K562 (cell line): ENCODE results near the gene ZNF80. TPM values are rescaled to one million over a fixed set of nuclear protein-coding genes. Genes with fewer than 3 reads are reported as not detected.

Source experiments
- ATAC-seq: fragments of 200-7000 bp; cut with Tn5 transposase; 3 replicates; pipeline ENCODE4 v1.9.1; 2020; ENCODE audit warnings: moderate library complexity
- BruUV-seq: library from RNA; stranded (reverse); fragments of 400-500 nt; replicated peaks from 2 replicates; lab custom pipeline; 2021; lab: Mats Ljungman, UMichigan
- CTCF ChIA-PET: fragments of 300-600 bp; formaldehyde crosslinking; extraction: SDS; loops from one replicate; lab custom pipeline; 2021; ENCODE audit warnings: low intra/inter-chr PET ratio; lab: Yijun Ruan, JAX
- POLR2A ChIA-PET: fragments of 300-600, 350-650 bp; sonication (Branson Sonifier 250); formaldehyde crosslinking; extraction: SDS; loops from one replicate; lab custom pipeline; 2021; ENCODE audit warnings: antibody characterized with exemption, inconsistent platforms; lab: Yijun Ruan, JAX
- DNase-seq, 4 experiments: peaks; one replicate each; pipeline versions ENCODE4 v3.0.0 to v3.0.0-alpha.2; 2011 to 2018; ENCODE audit warnings: low spot score in 3 of 4, mixed read lengths in 3 of 4; ENCODE audit errors: extremely low read depth in 1 of 4
- FAIRE-seq: peaks from 2 replicates; lab custom pipeline; 2011; peaks lifted over from hg19 to GRCh38; lab: Jason Lieb, UNC
- H2AFZ ChIP-seq: 2 replicates; pipeline ENCODE4 v1.6.0; 2011; ENCODE audit warnings: low read depth, low read length, control low read depth, inconsistent platforms
- H3K27ac ChIP-seq: fragments of 200-600 bp; 3 replicates; pipeline ENCODE4 v1.8.0; 2011; ENCODE audit warnings: low read depth, mild to moderate bottlenecking, control low read depth, inconsistent platforms, low read length, moderate library complexity, mixed read lengths; ENCODE audit errors: extremely low read depth
- H3K27me3 ChIP-seq, 2 experiments: fragments of 300-600 bp in 1 of 2; 2 replicates in 1 of 2; 3 replicates in 1 of 2; pipeline versions ENCODE4 v1.6.0 to v1.8.0; 2011; ENCODE audit warnings: inconsistent platforms in 2 of 2, low read length in 2 of 2, mild to moderate bottlenecking in 1 of 2, mixed read lengths in 1 of 2, moderate library complexity in 1 of 2; ENCODE audit not compliant: control insufficient read depth in 2 of 2, insufficient read depth in 2 of 2
- H3K36me3 ChIP-seq: fragments of 300-600 bp; 3 replicates; pipeline ENCODE4 v1.8.0; 2011; ENCODE audit warnings: mild to moderate bottlenecking, low read length, inconsistent platforms; ENCODE audit not compliant: control insufficient read depth, insufficient read depth
- H3K4me1 ChIP-seq, 2 experiments: fragments of 200-600 bp in 1 of 2; replicated peaks in 1 of 2; 2 replicates in 1 of 2; 3 replicates in 1 of 2; pipeline versions ENCODE4 v1.5.1 to v1.8.0; 2011; ENCODE audit warnings: inconsistent platforms in 2 of 2, low read length in 2 of 2, mild to moderate bottlenecking in 1 of 2, mixed read lengths in 1 of 2, moderate library complexity in 1 of 2; ENCODE audit not compliant: control insufficient read depth in 2 of 2, insufficient read depth in 2 of 2
- H3K4me2 ChIP-seq: 2 replicates; pipeline ENCODE4 v1.6.1; 2011; ENCODE audit warnings: low read length, control low read depth, inconsistent platforms, mixed read lengths; ENCODE audit not compliant: insufficient read depth
- H3K4me3 ChIP-seq: fragments of 200-600 bp; sonication (generic), shearing (Covaris generic); 2 replicates; pipeline ENCODE4 v1.5.1; 2016; ENCODE audit warnings: control low read depth, inconsistent platforms
- H3K79me2 ChIP-seq: fragments of 200-600 bp; 3 replicates; pipeline ENCODE4 v1.8.0; 2011; ENCODE audit warnings: low read length, inconsistent platforms; ENCODE audit not compliant: control insufficient read depth, insufficient read depth
- H3K9ac ChIP-seq, 2 experiments: 2 replicates each; pipeline versions ENCODE4 v1.6.0 to v1.6.1; 2011; ENCODE audit warnings: low read depth in 2 of 2, low read length in 2 of 2, control low read depth in 1 of 2, inconsistent platforms in 1 of 2, mild to moderate bottlenecking in 1 of 2, mixed read lengths in 1 of 2; ENCODE audit not compliant: insufficient read depth in 1 of 2
- H3K9me1 ChIP-seq: one replicate; pipeline ENCODE4 v1.6.0; 2011; ENCODE audit warnings: inconsistent platforms, mild to moderate bottlenecking, low read length, moderate library complexity; ENCODE audit not compliant: control insufficient read depth, insufficient read depth
- H3K9me3 ChIP-seq: replicated peaks from 2 replicates; pipeline ENCODE4 v1.5.1; 2011; ENCODE audit warnings: low read depth, low read length, inconsistent platforms; ENCODE audit not compliant: control insufficient read depth, insufficient read depth
- H4K20me1 ChIP-seq: replicated peaks from 2 replicates; pipeline ENCODE4 v1.6.1; 2011; ENCODE audit warnings: low read length, inconsistent platforms, mixed read lengths; ENCODE audit not compliant: control insufficient read depth, insufficient read depth
- BMI1 ChIP-seq: fragments of 150-350 bp; IDR thresholded peaks from 2 replicates; pipeline ENCODE4 v1.6.1; 2014; ENCODE audit warnings: low read length
- DIDO1 ChIP-seq: fragments of 450-650 bp; IDR thresholded peaks from 2 replicates; pipeline ENCODE4 v1.6.1; 2016; ENCODE audit warnings: low read depth, missing biosample characterization, missing genetic modification characterization
- EHMT2 ChIP-seq: fragments of 450-650 bp; IDR thresholded peaks from 2 replicates; pipeline ENCODE4 v1.6.1; 2018; ENCODE audit warnings: antibody characterized with exemption
- ETV6 ChIP-seq, 3 experiments: fragments of 150-350 bp in 1 of 3; sonication (generic) in 1 of 3; formaldehyde crosslinking in 1 of 3; IDR thresholded peaks; 2 replicates each; pipeline versions ENCODE4 v1.6.1 to v1.8.0; 2014 to 2022; ENCODE audit warnings: borderline replicate concordance in 2 of 3, low read depth in 2 of 3, antibody characterized with exemption in 1 of 3, low read length in 1 of 3, mild to moderate bottlenecking in 1 of 3, missing genetic modification reagents in 1 of 3
- EZH2 ChIP-seq: IDR thresholded peaks from 2 replicates; pipeline ENCODE4 v1.6.1; 2012; ENCODE audit warnings: low read depth, mild to moderate bottlenecking, inconsistent platforms, low read length, borderline replicate concordance
- ILK ChIP-seq: fragments of 450-650 bp; IDR thresholded peaks from 2 replicates; pipeline ENCODE4 v1.6.1; 2016; ENCODE audit warnings: missing genetic modification characterization, low read depth, mild to moderate bottlenecking, missing compliant biosample characterization, moderate library complexity, borderline replicate concordance
- JUN ChIP-seq, 2 experiments: sonication (generic) in 1 of 2; formaldehyde crosslinking in 1 of 2; IDR thresholded peaks; 2 replicates each; pipeline versions ENCODE4 v1.6.1 to v1.8.0; 2012 to 2022; ENCODE audit warnings: borderline replicate concordance in 2 of 2, mild to moderate bottlenecking in 2 of 2, improper control_type of control experiment in 1 of 2, low read depth in 1 of 2, low read length in 1 of 2, missing genetic modification reagents in 1 of 2
- LARP7 ChIP-seq: fragments of 450-650 bp; IDR thresholded peaks from 2 replicates; pipeline ENCODE4 v1.6.1; 2016
- MEF2D ChIP-seq: conservative IDR thresholded peaks from 2 replicates; pipeline ENCODE4 v1.6.1; 2016; ENCODE audit warnings: low read depth, missing genetic modification characterization, missing compliant biosample characterization
- PHF8 ChIP-seq: fragments of 200-600 bp; sonication (generic); IDR thresholded peaks from 2 replicates; pipeline ENCODE4 v1.6.1; 2012; ENCODE audit warnings: mixed run types, mild to moderate bottlenecking, inconsistent platforms, low read length, moderate library complexity, borderline replicate concordance
- POLR2H ChIP-seq: IDR thresholded peaks from 2 replicates; pipeline ENCODE4 v1.6.1; 2016; ENCODE audit warnings: missing genetic modification characterization, low read depth, mild to moderate bottlenecking, control low read depth, missing compliant biosample characterization, moderate library complexity
- PTTG1 ChIP-seq: fragments of 450-650 bp; IDR thresholded peaks from 2 replicates; pipeline ENCODE4 v1.6.1; 2016; ENCODE audit warnings: low read depth, mild to moderate bottlenecking, missing genetic modification characterization, missing compliant biosample characterization
- STAG1 ChIP-seq: sonication (generic); formaldehyde crosslinking; IDR thresholded peaks from 2 replicates; pipeline ENCODE4 v1.5.0; 2020; ENCODE audit warnings: missing genetic modification reagents, borderline replicate concordance
- XRCC5 ChIP-seq: fragments of 200-400 bp; formaldehyde crosslinking; IDR thresholded peaks from 2 replicates; pipeline ENCODE4 v1.6.1; 2017; ENCODE audit warnings: low read depth, mild to moderate bottlenecking, low read length
- ZNF133 ChIP-seq: fragments of 250-450 bp; sonication (Bioruptor Pico); IDR thresholded peaks from 2 replicates; pipeline ENCODE4 v1.4.0; 2020; ENCODE audit warnings: mild to moderate bottlenecking
- ZNF3 ChIP-seq: fragments of 250-450 bp; sonication (Bioruptor Pico); IDR thresholded peaks from 2 replicates; pipeline ENCODE4 v1.5.0; 2021; ENCODE audit warnings: mild to moderate bottlenecking, moderate library complexity
- WGBS: fragments of 100-300 bp; shearing (Covaris generic); methylation state at CpG from one replicate; pipeline ENCODE4 v1.1.6; 2016; ENCODE audit warnings: low coverage, mixed read lengths; ENCODE audit not compliant: insufficient coverage; ENCODE audit errors: missing lambda C conversion rate; 5-methylcytosine and 5-hydroxymethylcytosine counted together
- in situ Hi-C: fragments of 300-500 bp; cut with MboI; formaldehyde crosslinking; loops from 4 replicates; pipeline ENCODE4 v1.15.0; 2018; ENCODE audit warnings: inconsistent platforms, mixed read lengths
- intact Hi-C: fragments of 100-400 bp; cut with micrococcal nuclease; formaldehyde crosslinking; loops from 2 replicates; pipeline ENCODE4 v1.14.2; 2022
- polyA plus RNA-seq, 8 experiments: library from polyadenylated mRNA; depleted of rRNA in 4 of 8; stranded (reverse) in 5 of 8; unstranded in 3 of 8; fragments of >200 nt; fragmentation: Nextera tagmentation in 2 of 8; fragmentation: Illumina TruSeq in 1 of 8; extraction: Ambion mirVana in 2 of 8; extraction: Trizol in 1 of 8; gene quantifications; 2 replicates each; pipeline versions ENCODE4 v1.2.1 to v1.2.3, GENCODE V29; 2011 to 2014; ENCODE audit warnings: inconsistent platforms in 1 of 8, missing spikeins in 1 of 8
- total RNA-seq, 7 experiments: library from RNA; depleted of rRNA in 6 of 7; stranded (reverse); fragments of >200 nt in 6 of 7; fragmentation: Illumina TruSeq in 2 of 7; extraction: Trizol in 2 of 7; gene quantifications; 2 replicates each; pipeline versions ENCODE4 v1.2.1 to v1.2.3, GENCODE V29; 2011 to 2021; ENCODE audit warnings: low replicate concordance in 1 of 7
- TF ChIP-seq, protein P1 (sequence below): fragments of 250-450 bp; sonication (Bioruptor Pico); IDR thresholded peaks from 2 replicates; pipeline ENCODE4 v1.9.0; 2021; ENCODE audit warnings: mild to moderate bottlenecking
- TF ChIP-seq, protein P2 (sequence below): fragments of 450-650 bp; IDR thresholded peaks from 2 replicates; pipeline ENCODE4 v1.6.1; 2016; ENCODE audit warnings: borderline replicate concordance

The ZNF80 gene
- total and polyA plus RNA-seq, 9 of the 15 experiments (the other 6 are each of a cell fraction or from before 2014, with no cell fraction given) = 0.01 to 0.07 (median 0.04) TPM; not detected in 3

DNA sequence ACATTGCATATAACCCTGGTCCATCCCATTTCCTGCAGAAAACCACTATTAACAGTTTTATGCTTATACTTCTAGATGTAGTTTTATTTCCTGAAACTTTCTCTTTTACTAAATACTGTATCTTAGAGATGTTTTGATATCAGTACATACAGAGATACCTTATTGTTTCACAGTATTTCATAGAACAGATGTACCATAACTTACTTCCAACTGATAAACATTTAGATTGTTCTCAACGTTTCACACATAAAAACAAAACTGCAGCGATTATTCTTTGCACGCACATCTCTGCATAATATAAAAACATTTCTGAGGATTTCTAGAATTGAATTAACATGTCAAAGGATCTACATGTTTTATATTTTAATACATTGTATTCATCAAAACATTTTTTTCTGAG, 2.6 kb downstream of the ZNF80 start (continued):
- TF ChIP-seq STAG1 (CRISPR knock-in tag) = no peak
- TF ChIP-seq, protein P1, sequence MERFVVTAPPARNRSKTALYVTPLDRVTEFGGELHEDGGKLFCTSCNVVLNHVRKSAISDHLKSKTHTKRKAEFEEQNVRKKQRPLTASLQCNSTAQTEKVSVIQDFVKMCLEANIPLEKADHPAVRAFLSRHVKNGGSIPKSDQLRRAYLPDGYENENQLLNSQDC (CRISPR knock-in tag) = no peak

DNA sequence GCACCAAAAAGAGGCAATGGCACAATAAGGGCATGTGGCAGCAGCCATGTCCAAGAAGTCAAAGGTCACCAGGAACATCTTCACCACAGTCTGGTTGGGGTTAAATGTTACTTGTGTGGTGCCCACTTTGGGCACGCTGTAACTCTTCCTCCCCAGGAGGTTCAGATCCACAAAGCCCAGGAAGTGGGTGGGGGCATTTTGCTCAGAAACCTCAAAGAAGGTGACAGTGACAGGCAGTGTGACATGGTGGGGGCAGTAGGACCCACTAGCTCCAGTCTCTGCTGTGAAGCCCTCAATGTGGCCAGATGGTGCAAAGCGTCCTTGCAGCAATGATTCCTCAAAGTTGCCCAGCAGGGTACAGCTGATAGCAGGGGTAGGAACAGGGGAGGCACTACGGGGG, 5.8 kb downstream of the ZNF80 start:
- no peak overlapping the region for H3K27ac ChIP-seq
- H3K4me1 ChIP-seq = no peaks in the 10 kb centered on the region
- H3K79me2 ChIP-seq = no peaks in the 10 kb centered on the region
- no peaks in the 10 kb centered on the region for H3K9me3 ChIP-seq
- POLR2A ChIA-PET = no interaction called here
- no peak overlapping the region for H2AFZ ChIP-seq
- in situ Hi-C loops = no loop called here
- WGBS = 0% methylated on average over 1 of the region's 3 CpGs
- intact Hi-C loops = no loop called here
- no peak for ATAC-seq
- H3K4me3 ChIP-seq = no peak overlapping the region
- H3K9me1 ChIP-seq = no peaks in the 10 kb centered on the region
- H4K20me1 ChIP-seq = no peaks in the 10 kb centered on the region
- no peak overlapping the region for H3K4me2 ChIP-seq
- H3K27me3 ChIP-seq = peaks cover under 1 to 2% of the 10 kb centered on the region in 2 experiments; a peak in 2 of 5 replicates
- BruUV-seq = no TSS peak
- no peak overlapping the region for H3K9ac ChIP-seq
- no peaks in the 10 kb centered on the region for H3K36me3 ChIP-seq
- CTCF ChIA-PET = no interaction called here
- FAIRE-seq = no peak
- no peak for DNase-seq
- no peak for TF ChIP-seq ETV6 (IDR thresholded peaks at IDR 0.05; ENCODE audit: borderline replicate concordance in 1 of 2, low read depth in 2 of 2, low read length in 1 of 2)
- no peak for TF ChIP-seq ETV6 (CRISPR knock-in tag; IDR thresholded peaks at IDR 0.05; ENCODE audit: borderline replicate concordance)
- TF ChIP-seq JUN (IDR thresholded peaks at IDR 0.05; ENCODE audit: borderline replicate concordance, low read depth, low read length) = no peak
- TF ChIP-seq JUN (CRISPR knock-in tag; IDR thresholded peaks at IDR 0.05; ENCODE audit: borderline replicate concordance) = no peak
- no peak for TF ChIP-seq ZNF133
- TF ChIP-seq MEF2D (tag) = no peak
- no peak for TF ChIP-seq PTTG1
- no peak for TF ChIP-seq EHMT2
- TF ChIP-seq ILK (tag) = no peak
- no peak for TF ChIP-seq EZH2
- TF ChIP-seq PHF8 = no peak
- no peak for TF ChIP-seq ZNF3 (CRISPR knock-in tag)
- TF ChIP-seq, protein P2, sequence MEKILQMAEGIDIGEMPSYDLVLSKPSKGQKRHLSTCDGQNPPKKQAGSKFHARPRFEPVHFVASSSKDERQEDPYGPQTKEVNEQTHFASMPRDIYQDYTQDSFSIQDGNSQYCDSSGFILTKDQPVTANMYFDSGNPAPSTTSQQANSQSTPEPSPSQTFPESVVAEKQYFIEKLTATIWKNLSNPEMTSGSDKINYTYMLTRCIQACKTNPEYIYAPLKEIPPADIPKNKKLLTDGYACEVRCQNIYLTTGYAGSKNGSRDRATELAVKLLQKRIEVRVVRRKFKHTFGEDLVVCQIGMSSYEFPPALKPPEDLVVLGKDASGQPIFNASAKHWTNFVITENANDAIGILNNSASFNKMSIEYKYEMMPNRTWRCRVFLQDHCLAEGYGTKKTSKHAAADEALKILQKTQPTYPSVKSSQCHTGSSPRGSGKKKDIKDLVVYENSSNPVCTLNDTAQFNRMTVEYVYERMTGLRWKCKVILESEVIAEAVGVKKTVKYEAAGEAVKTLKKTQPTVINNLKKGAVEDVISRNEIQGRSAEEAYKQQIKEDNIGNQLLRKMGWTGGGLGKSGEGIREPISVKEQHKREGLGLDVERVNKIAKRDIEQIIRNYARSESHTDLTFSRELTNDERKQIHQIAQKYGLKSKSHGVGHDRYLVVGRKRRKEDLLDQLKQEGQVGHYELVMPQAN = no peak
- TF ChIP-seq LARP7 = no peak
- no peak for TF ChIP-seq DIDO1
- TF ChIP-seq XRCC5 = no peak
- TF ChIP-seq BMI1 = no peak
- TF ChIP-seq POLR2H = no peak
